Measurements from ENCODE around the gene TAPBPL.

Gene TAPBPL

DNA sequence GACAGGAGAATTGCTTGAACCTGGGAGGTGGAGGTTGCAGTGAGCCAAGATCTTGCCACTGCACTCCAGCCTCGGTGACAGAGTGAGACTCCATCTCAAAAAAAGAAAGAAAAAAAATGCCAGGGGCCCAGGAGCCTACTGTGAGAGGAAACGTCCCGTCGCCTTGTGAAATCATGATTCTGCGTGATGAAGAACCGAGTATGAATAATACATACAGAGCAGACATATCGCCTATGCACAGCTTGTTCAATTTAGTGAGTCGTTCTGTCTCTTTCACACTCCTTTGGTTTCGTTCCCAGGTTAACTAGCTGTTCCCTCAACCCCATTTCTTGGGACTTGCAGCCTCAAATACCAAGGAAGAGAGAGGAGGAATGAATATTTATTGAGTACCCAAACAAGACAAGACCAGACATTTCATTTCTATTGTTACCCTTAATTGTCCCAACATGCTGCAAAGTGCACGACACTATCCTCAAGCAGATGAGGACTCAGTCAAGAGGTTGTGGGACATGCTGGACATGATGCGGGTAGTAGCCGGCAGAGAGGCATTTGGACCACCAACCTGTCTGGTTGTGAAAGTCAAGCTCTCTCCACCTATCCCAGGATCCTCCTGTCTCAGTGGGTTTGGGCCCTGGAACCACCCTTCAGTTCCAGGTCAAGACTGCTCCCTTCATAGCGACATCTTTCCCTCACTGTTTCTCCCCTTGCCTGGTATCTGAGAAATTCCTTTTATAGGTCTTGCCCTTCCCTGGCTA lies 15.7 kb upstream of the TAPBPL start:
- no peak for DNase-seq

DNA sequence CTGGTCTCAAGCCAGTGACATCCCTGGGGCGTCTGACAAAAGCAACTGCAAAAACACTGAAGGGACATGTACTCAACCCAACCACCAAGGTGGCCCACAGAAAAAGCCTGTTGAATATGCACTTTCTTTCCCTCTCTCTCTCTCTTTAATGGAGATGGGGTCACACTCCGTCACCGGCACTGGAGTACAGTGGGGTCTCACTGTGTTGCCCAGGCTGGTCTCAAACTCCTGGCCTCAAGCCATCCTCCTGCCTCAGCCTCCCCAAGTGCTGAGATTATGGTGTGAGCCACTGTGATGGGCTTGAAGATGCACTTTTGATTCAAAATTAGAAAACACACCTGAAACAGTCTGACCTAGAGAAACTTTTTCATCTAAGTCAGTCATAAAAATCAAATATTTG lies 14.3 kb upstream of the TAPBPL start:
- DNase-seq: no peak

DNA sequence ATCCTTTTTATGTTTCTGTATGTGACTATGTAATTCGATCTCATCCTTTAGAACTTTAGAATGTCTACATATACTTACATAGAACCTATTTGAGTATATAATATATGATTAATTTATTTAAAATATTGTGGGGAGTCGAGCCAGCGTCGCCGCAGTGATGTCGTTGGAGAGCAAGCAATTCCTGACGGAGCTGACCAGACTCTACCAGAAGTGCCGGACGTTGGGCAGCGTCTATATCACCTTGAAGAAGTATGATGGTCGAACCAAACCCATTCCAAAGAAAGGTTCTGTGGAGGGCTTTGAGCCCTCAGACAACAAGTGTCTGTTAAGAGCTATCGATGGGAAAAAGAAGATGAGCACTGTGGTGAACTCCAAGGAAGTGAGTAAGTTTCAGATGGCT lies 13.5 kb upstream of the TAPBPL start:
- DNase-seq: no peak

DNA sequence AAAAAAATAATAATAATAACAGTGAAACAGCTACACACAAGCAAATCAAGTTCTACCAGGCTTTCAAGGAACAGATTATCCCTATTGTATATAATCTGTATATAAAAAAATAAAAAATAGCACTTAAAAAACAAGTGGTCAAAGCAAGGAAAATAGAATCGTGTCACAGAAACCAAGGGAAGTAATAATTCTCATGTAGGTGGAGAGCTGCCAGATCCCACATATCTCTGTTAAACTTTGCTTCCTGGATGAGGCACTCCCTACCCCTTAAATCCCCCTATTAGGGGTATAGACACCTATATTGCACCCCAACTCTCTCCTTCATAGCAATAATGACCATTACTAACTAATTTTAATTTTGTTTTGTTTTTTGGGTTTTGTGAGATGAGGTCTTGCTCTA lies 11.5 kb upstream of the TAPBPL start:
- no peak for DNase-seq

DNA sequence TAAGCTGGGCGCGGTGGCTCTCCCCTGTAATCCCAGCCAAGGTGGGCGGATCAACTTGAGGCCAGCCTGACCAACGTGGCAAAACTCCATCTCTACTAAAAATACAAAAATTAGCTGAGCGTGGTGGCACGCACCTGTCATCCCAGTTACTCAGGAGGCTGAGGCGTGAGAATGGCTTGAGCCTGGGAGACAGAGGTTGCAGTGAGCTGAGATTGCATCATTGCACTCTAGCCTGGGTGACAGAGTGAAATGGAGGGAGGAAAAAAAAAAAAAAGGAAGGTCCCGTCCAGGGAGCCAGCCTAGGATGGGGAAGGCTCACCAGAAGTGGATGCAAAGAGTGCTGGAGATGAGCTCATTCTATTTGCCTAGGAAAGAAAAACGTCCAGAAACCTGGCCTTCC lies 9.0 kb upstream of the TAPBPL start:
- DNase-seq: no peak

DNA sequence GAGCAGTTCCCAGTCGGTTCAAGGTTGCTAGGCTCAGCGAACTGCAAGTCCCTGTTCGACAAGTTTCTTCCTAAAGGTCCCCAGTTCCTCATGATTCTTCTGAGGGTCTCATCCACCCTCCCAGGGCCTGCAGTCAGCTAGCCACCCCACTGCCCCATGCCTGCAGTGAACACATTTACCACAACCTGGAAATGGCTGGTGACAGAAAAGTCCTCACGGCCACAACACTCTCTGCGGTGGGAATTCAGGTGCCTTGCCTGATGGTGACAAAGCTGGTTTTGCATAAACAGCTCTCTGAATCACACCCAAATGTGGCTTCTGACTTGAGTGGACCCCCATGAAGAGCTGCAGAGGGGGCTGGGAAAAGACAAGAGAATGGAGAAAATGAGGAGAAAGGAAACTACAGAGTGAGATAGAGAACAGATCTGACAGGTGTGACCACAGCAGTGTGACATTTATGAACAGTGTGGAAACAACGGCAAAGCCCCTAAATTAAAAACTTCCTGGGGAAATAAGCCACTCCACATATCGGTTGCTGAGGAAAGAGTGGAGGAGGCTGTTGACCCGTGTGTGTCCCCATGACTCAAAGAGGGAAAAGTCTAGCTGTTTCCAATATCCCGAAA lies 8.4 kb upstream of the TAPBPL start:
- no peak for DNase-seq

DNA sequence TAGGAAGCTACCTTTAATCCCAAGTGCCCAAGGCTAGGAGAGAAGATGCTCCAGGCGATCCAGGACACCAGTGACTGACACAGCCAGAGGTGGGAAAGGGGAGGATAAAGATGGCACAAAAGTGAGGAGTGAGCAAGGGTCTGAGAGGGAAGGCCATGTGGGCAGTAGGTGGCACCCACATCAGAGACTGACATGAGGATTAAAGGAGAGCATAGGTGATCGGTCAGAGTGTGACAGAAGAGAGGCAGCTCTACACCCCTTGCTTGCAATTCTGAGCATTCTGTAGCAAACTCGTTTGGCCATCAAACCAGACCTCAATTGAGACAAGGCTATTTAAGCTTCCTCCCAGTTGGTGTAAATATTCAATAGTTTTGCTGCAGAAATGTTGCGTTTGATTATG lies 7.8 kb upstream of the TAPBPL start:
- DNase-seq: no peak

DNA sequence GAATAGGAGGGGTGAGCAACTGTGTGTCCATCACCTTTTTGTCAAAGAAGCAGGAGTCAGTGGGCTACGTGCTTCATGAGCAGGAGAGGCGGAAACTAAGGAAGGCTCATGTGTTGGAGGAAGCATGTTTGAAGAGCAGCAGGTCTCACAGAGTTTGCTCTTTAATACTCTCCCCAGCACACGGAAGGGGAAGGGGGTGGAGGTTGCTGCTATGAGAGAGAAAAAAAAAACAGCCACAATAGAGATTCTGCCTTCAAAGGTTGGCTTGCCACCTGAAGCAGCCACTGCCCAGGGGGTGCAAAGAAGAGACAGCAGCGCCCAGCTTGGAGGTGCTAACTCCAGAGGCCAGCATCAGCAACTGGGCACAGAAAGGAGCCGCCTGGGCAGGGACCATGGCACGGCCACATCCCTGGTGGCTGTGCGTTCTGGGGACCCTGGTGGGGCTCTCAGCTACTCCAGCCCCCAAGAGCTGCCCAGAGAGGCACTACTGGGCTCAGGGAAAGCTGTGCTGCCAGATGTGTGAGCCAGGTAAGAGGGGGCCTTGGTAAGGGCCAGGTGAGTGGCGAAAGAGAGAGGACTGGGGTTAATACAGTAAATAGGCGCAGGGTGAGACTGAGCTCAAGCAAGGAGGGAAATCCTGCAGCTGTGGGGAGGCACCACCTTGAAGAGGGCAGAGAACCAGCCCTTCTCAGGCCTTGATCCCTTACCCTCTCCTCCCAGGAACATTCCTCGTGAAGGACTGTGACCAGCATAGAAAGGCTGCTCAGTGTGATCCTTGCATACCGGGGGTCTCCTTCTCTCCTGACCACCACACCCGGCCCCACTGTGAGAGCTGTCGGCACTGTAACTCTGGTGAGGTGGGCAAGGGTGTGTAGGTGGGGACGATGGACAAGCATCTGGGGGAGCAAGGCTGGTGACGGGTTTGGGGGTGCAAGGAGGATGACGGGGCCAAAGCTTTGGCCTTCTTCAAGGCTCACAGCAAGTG lies 6.8 kb upstream of the TAPBPL start, which contains the start of gene CD27:
Gene CD27, plus strand, starts transcription at position 252 of the 985 bp plus-strand sequence. Its CDS starts 141 bp downstream, at position 393.
- no peak for DNase-seq

DNA sequence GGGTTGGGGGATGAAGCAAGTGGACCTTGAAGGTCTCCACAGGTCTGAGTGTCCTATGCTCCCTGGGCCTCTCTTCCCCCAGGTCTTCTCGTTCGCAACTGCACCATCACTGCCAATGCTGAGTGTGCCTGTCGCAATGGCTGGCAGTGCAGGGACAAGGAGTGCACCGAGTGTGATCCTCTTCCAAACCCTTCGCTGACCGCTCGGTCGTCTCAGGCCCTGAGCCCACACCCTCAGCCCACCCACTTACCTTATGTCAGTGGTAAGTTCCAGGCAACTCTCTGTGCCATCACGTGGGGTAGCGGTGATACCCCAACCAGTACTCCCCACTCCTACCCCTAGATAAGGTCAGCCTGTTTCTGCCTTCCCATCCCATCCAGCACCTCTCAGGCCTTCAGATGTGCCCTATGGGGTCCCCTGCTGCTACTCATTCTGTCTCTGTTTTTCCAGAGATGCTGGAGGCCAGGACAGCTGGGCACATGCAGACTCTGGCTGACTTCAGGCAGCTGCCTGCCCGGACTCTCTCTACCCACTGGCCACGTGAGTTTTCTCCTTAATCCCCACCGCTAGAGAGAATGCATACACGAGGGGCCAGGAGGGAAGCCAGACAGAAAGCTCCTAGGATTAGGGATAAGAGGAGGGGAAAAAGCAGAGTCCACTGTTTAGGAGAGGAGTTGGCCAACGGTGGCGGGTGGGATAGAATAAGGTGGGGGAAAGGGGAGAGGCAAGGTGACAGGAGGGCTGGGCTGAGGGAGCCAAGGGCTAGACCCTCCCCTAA lies 1.6 kb upstream of the TAPBPL start:
- DNase-seq: peak in 1 of 56 donors; percentile 19

DNA sequence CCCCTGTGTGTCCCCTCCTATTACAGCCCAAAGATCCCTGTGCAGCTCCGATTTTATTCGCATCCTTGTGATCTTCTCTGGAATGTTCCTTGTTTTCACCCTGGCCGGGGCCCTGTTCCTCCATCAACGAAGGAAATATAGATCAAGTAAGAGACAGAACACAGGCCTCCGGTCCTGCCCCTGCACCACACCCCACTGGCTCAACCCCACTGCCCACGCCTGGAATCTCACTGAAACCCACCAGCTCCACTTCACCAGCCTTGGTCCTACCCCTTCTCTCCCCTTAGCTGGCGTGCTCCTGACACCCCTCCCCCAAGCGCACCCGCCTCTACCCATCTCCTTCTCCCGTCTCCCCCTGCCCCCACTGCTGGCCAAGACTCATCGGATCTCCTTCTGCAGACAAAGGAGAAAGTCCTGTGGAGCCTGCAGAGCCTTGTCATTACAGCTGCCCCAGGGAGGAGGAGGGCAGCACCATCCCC lies 934 bp upstream of the TAPBPL start:
- peak in 14 of 56 donors; percentile 41 to 79 (median 59) for DNase-seq

DNA sequence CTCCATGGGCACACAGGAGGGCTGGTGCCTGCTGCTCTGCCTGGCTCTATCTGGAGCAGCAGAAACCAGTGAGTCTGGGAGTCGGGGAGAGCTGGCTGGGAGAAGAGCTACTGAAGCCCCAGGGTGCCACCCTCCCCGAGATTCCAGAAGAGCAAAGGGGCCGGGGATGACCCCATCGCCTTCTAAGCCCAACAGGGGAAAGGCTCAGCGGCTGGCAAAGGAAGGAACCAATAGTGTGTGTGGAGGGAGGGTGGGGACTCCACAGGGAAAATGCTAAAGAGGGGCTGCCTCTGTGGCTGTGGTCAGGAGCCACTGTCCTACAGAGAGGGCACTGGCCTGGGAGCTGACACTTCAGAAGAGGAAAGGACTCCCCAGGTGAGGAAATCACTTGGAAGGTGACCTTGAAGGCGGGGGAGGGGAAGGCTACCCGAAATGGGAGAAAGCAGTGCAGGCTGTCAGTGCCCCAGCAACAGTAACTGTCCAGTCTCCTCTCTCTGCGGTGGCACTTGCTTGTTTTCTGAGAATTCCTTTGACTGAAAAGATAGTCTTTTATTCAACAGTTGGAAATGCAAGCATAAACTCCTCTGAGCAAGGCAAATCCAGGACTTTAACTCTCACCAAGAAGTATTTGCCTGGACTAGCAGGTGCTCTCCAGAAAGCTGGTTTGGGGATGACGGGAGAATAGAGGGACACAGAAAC lies 552 bp downstream of the TAPBPL start:
- peak in 22 of 56 donors; percentile 30 to 79 (median 60) for DNase-seq

DNA sequence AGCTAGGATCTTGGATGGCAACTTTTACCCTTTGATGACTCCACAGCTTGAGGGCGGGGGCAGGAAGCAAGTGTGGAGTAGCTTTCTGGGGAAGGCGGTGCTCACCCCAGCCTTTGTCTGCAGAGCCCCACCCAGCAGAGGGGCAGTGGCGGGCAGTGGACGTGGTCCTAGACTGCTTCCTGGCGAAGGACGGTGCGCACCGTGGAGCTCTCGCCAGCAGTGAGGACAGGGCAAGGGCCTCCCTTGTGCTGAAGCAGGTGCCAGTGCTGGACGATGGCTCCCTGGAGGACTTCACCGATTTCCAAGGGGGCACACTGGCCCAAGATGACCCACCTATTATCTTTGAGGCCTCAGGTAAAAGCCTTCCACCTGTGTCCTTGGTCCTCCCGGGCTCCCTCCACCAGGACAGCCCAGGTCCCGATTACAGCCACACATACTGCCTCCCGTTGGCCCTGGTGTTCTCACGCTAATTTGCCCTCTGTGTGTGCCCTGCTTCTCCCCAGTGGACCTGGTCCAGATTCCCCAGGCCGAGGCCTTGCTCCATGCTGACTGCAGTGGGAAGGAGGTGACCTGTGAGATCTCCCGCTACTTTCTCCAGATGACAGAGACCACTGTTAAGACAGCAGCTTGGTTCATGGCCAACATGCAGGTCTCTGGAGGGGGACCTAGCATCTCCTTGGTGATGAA lies 1.2 kb downstream of the TAPBPL start:
- peak in 2 of 56 donors; percentile 13 to 21 for DNase-seq

DNA sequence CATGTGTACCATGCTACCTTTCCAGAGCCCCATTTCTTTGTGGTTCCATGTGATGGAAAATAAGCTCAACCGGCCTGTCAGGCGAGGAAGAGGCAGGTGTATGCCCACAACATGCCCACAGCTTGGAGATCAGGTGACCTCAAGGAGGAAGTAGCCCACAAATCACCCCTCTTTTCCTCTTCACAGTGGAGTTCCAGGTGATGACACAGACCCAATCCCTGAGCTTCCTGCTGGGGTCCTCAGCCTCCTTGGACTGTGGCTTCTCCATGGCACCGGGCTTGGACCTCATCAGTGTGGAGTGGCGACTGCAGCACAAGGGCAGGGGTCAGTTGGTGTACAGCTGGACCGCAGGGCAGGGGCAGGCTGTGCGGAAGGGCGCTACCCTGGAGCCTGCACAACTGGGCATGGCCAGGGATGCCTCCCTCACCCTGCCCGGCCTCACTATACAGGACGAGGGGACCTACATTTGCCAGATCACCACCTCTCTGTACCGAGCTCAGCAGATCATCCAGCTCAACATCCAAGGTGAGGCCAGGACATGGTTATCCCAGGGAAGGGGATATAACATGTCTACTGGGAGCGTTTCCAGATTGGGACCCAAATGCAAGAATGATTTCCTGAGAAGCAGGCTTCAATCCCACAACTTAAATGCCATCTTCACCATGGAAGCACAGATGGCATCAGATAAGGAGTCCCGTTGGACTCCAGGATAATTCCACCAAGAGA lies 5.5 kb downstream of the TAPBPL start:
- no peak for DNase-seq

DNA sequence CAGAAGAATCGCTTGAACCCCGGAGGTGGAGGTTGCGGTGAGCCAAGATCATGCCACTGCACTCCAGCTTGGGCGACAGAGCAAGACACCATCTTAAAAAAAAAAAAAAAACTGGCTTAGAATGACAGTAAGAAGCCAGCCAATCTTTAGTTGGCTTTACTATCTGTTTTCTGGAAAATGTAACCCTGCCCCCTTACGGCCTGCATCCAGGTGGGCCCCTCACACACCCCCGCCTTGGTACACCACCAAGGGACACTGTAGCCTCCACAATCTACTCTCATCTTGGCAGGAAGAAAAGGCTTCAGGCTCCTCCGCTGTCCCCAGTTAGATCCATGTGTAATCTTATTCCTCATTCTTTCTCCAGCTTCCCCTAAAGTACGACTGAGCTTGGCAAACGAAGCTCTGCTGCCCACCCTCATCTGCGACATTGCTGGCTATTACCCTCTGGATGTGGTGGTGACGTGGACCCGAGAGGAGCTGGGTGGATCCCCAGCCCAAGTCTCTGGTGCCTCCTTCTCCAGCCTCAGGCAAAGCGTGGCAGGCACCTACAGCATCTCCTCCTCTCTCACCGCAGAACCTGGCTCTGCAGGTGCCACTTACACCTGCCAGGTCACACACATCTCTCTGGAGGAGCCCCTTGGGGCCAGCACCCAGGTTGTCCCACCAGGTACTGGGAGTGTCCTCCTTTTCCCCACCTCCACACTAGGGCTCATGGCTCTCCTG lies 6.6 kb downstream of the TAPBPL start:
- DNase-seq: no peak

DNA sequence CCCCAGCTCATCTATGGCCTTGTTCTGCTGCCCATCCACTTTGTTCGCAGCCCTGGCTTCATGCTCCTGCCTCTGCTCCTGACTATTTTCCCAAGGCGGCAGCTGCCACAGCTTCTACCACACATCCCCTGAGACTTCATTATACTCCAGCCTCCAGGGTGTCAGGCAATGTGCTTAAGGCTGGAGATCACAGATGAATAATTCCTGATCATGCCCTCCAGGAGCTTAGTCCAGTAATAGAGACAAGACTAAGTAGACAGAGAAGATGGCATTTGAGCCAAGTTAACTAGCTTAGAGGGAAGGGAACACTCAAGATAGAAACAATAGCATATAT lies 7.1 kb downstream of the TAPBPL start:
- no peak for DNase-seq

DNA sequence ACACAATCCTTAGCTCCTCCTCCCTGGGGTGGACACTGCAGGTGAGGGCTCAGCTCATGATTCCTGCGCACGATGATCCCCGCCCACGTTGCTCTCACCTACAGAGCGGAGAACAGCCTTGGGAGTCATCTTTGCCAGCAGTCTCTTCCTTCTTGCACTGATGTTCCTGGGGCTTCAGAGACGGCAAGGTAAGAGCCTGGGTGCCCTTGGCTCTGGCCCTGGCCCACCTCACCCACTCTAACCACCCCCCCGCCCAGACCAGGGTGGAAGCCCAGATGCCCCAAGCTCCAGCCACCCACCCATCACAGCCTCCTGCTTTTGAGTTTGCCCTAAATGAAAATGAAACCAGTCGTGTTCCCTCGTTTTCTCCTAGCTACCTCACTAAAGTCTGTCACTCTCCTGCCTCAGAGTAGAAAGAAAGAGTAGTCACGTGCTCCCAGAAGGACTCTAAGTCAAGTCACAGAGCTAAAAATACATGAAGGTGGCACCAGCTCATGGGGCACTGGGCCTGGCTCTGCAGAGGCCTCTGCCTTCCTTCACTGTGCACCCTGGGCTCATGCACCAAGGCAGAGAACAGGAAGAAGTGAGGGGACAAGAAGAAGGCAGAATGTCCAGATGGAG lies 9.0 kb downstream of the TAPBPL start:
- no peak for DNase-seq

DNA sequence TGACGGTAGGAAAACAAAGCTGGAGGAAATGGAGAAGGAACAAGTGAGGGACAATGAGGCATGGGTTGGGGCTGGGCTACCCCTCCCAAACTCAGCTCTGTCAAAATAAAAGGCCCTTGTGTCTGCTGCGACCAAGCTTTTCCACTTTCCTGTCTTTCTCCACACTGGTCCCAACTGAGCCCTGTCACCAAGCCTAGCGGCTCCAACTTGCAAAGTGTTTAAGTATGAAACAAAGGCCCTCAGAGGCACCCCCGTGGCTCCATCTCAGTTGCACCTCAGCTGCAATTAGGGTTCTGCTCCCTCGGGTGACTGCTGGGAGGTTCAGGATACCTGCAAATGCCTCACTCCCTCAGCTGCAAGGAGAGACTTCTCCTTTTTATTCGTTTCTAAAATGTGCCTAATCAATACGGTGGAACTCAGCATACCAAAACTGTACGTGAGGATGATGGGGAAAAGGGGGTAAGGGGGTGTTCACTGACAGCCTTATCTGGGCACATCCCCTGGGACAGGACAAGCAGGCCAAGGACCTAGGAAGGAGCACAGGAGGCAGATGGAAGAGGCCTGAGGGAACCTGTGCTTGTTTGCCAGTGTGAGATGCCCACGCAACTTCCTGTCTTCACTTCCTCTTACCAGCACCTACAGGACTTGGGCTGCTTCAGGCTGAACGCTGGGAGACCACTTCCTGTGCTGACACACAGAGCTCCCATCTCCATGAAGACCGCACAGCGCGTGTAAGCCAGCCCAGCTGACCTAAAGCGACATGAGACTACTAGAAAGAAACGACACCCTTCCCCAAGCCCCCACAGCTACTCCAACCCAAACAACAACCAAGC lies 9.8 kb downstream of the TAPBPL start:
- peak in 33 of 56 donors; percentile 11 to 79 (median 30) for DNase-seq

Measured in amygdala (tissue), 56 donors.